ENCODE measurements around the gene TMEM45A. TPM values are rescaled to one million over a fixed set of nuclear protein-coding genes. Genes with fewer than 3 reads are reported as not detected.

The TMEM45A gene
- polyA plus RNA-seq, 1 donor from 2014 or later = 2.4 TPM

GRCh38 chr3:100570811-100571210, 78.4 kb downstream of the TMEM45A start:
- Histone ChIP-seq H3K4me2 (ENCODE audit: low read length) (no peak overlapping the region), H2AFZ (ENCODE audit: low read depth, low read length) (no peak overlapping the region), H4K20me1 (ENCODE audit: insufficient read depth) (no peaks in the 10 kb centered on the region), H3K27me3 (ENCODE audit: insufficient read depth, low read depth, low read length) (no peaks in the 10 kb centered on the region), H3K36me3 (ENCODE audit: insufficient read depth, low read length) (no peaks in the 10 kb centered on the region), H3K79me2 (replicated peaks; ENCODE audit: insufficient read depth, low read length) (no peaks in the 10 kb centered on the region), H3F3A (ENCODE audit: insufficient read depth, low read length, poor library complexity, severe bottlenecking) (no peaks in the 10 kb centered on the region), H3K9me3 (ENCODE audit: low read length) (no peaks in the 10 kb centered on the region), H3K27ac (ENCODE audit: low read length) (no peak overlapping the region), H3K9me2 (ENCODE audit: insufficient read depth, low read length) (no peaks in the 10 kb centered on the region), H3K4me3 (ENCODE audit: low read length) (no peak overlapping the region), H3K9ac (ENCODE audit: low read length) (no peak overlapping the region)
- TF ChIP-seq RAD21 (conservative IDR thresholded peaks at IDR 0.05) (no peak), CTCF (IDR thresholded peaks at IDR 0.05; ENCODE audit: poor library complexity, severe bottlenecking) (no peak), EZH2 (IDR thresholded peaks at IDR 0.05; ENCODE audit: borderline replicate concordance, insufficient read depth, low read length, poor library complexity, severe bottlenecking) (no peak), REST (IDR thresholded peaks at IDR 0.05; ENCODE audit: borderline replicate concordance) (no peak), POLR2AphosphoS5 (IDR thresholded peaks at IDR 0.05) (no peak), TAF1 (IDR thresholded peaks at IDR 0.05; ENCODE audit: low read depth) (no peak), MXI1 (conservative IDR thresholded peaks at IDR 0.05; ENCODE audit: poor library complexity, severe bottlenecking) (no peak), EP300 (conservative IDR thresholded peaks at IDR 0.05; ENCODE audit: poor library complexity, severe bottlenecking) (no peak), SMC3 (conservative IDR thresholded peaks at IDR 0.05; ENCODE audit: poor library complexity) (no peak)

- Histone ChIP-seq H3K4me2 (ENCODE audit: low read length) (no peak overlapping the region), H3K27me3 (ENCODE audit: insufficient read depth, low read depth, low read length) (no peaks in the 10 kb centered on the region), H3K4me3 (ENCODE audit: low read length) (no peak overlapping the region), H3K36me3 (ENCODE audit: insufficient read depth, low read length) (no peaks in the 10 kb centered on the region), H3K9me3 (ENCODE audit: low read length) (no peaks in the 10 kb centered on the region), H4K20me1 (ENCODE audit: insufficient read depth) (no peaks in the 10 kb centered on the region), H3K79me2 (replicated peaks; ENCODE audit: insufficient read depth, low read length) (no peaks in the 10 kb centered on the region), H3F3A (ENCODE audit: insufficient read depth, low read length, poor library complexity, severe bottlenecking) (no peaks in the 10 kb centered on the region), H3K9ac (ENCODE audit: low read length) (no peak overlapping the region), H3K9me2 (ENCODE audit: insufficient read depth, low read length) (no peaks in the 10 kb centered on the region), H3K27ac (ENCODE audit: low read length) (no peak overlapping the region), H2AFZ (ENCODE audit: low read depth, low read length) (no peak overlapping the region)
- TF ChIP-seq MXI1 (conservative IDR thresholded peaks at IDR 0.05; ENCODE audit: poor library complexity, severe bottlenecking) (no peak), EP300 (conservative IDR thresholded peaks at IDR 0.05; ENCODE audit: poor library complexity, severe bottlenecking) (no peak), RAD21 (conservative IDR thresholded peaks at IDR 0.05) (no peak), REST (IDR thresholded peaks at IDR 0.05; ENCODE audit: borderline replicate concordance) (no peak), EZH2 (IDR thresholded peaks at IDR 0.05; ENCODE audit: borderline replicate concordance, insufficient read depth, low read length, poor library complexity, severe bottlenecking) (no peak), POLR2AphosphoS5 (IDR thresholded peaks at IDR 0.05) (no peak), SMC3 (conservative IDR thresholded peaks at IDR 0.05; ENCODE audit: poor library complexity) (no peak), CTCF (IDR thresholded peaks at IDR 0.05; ENCODE audit: poor library complexity, severe bottlenecking) (no peak), TAF1 (IDR thresholded peaks at IDR 0.05; ENCODE audit: low read depth) (no peak)
Measured at GRCh38 chr3:100574536-100574935, 82.1 kb downstream of the TMEM45A start.

All from neural cell (in vitro differentiated cells).